GDM1 (cell line): ENCODE data around the gene CRISPLD2.

ENCODE experiments used
- DNase-seq: peaks from one replicate; lab custom pipeline; 2025; lab: John Stamatoyannopoulos, UW

The CRISPLD2 gene

DNA sequence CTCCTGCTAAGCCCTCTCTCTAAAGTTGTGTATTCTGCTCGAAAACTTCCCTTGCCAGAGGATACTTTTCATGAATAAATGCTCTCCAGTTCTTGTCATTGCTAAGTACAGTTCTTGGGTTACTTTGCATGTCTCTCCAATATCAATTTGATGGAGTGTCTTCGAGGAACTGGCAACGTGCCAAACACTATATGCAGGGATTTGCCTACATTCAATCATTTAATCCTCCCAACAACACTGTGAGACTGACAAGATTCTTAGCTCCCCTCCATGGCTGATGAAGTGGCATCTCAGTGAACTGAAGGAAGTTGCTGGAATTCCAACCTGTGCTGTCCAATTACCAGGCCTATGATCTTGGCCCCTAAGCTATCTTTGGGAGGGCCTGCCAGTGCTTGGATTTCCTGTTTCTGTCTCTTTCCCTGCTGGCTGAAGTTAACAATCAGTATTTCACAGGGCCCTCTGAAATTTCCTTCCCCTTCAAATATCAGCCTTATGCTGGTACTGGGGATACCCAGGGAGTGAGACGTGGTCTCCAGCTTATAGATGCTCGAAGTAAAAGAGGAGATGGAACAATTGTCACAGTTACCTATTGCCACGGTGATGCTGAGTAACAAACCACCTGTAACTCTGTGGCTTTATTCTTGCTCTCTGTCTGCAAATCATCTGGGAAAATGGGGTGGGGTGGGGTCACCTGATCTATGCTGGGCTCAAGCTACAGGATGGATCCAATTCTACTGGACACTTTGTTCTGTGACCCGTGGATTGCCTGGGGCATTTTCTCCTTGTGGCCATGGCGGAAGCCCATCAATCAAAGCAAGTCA is 19.4 kb upstream of the CRISPLD2 start:
- no peak for DNase-seq

GRCh38 chr16:84803146-84803545 is 16.6 kb upstream of the CRISPLD2 start:
- DNase-seq, result no peak

DNA sequence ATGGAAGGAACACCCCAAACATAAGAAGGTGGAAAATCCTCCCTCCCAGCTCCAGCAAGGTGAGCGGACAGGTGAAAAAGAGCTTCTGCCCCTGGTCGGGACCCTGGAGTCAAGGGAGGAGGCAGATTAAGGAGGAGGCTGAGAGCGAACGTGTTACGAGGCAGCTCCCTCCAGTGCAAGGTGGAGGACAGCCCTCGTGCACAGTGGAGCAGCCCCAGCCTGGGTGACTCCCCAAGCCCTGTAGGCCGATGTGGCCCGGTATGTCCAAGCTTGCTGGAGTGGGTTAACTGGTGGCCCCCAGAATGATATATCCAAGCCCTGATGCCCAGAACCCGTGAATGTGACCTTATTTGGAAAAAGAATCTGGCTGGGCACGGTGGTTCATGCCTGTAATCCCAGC is 15.5 kb upstream of the CRISPLD2 start:
- no peak for DNase-seq

DNA sequence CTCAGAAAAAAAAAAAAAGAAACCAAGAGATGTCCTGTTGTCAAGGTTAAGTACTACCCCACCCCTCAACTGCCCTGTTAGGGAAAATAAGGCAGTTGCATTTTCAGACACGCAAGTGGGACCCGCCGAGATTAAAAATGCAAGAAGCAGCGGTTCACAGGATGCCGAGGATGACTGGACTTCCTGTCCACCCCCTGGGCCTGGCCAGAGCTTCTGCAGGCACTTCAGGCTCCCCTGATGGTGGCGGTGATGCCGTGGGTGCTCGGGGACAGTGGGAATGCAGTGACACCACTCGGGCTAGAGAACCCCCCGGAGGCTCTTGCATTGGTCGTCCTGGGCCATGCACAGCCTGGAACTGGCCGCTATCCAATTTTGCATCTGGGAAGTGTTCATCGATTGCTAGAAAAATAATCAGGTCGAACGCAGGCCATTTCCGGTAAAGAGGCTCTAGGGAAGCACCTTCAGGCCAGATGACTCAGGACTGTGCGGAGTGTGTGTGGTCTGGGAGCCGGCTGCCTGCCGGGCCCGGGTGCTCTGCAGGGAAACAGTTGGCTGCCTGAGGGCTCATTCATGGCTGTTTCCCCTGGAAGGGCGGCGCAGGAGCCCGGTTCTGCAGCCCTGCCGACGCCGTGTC is 13.4 kb upstream of the CRISPLD2 start:
- no peak for DNase-seq

GRCh38 chr16:84806890-84807258 is 12.9 kb upstream of the CRISPLD2 start:
- no peak for DNase-seq

DNA sequence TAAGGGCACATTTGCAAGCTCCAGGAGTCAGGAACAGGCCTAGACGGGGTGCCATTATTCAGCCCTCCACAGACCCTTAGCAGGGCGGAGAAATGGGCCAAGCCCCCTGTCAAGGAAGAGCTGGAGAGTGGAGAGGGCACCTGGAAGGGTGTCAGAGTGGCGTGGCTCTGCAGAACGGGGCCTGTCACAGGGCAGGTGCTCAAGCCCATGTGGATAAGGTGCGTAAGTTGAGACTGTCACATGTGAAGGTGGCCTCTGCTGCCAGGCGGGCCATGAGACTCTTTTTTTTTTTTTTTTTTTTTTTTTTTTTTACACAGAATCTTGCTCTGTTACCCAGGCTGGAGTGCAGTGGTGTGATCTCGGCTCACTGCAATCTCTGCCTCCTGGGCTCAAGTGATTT is 12.0 kb upstream of the CRISPLD2 start:
- no peak for DNase-seq

DNA sequence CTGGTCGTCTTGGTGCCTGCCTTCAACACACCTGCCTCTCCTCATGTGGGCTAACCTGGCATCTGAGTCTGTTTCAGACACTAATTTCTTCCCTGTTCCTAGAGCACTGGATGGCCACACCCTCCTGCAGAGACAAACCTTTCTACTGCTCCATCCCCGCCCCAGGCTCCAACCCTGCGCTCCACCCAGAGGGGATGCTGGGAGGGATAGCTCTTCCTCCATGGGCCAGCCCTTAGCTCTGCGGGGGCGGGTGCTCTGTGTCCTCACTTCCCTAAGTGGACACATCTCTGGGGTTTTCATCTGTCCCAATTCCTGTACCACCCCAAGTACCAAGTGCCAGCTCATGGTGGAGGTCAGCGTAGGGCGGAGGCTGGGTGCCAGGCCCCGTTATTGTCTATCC is 11.0 kb upstream of the CRISPLD2 start:
- DNase-seq, result no peak

GRCh38 chr16:84810518-84811273 is 9.1 kb upstream of the CRISPLD2 start:
- no peak for DNase-seq

- DNase-seq, result no peak
These were observed 8.3 kb upstream of the CRISPLD2 start for GRCh38 chr16:84811529-84811928.

GRCh38 chr16:84813141-84813934 is 6.4 kb upstream of the CRISPLD2 start:
- no peak for DNase-seq

GRCh38 chr16:84815462-84815861 is 4.3 kb upstream of the CRISPLD2 start:
- no peak for DNase-seq

- DNase-seq, result no peak
These were observed 3.8 kb upstream of the CRISPLD2 start for GRCh38 chr16:84816023-84816422.

GRCh38 chr16:84816485-84816884 is 3.3 kb upstream of the CRISPLD2 start:
- DNase-seq, result no peak

- no peak for DNase-seq
These were observed 2.6 kb upstream of the CRISPLD2 start for GRCh38 chr16:84817206-84817605.

DNA sequence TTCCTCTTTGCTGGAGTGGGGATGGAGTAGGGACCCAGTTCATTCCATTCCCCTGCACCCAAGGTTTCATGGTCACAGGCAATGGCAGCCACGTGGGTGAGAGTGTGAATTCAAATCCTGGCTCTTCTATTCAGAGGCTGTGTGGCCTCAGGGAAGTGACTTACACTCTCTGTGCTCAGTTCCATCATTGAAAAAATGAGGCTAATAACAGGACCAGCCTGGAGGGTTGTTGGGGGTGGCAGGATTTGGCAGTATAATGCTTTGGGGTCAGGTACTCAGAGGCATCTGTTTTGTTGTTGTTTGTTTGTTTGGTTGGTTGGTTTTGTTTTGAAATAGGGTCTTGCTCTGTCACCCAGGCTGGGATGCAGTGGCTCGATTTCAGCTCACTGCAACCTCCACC is 2.2 kb upstream of the CRISPLD2 start:
- DNase-seq, result no peak

DNA sequence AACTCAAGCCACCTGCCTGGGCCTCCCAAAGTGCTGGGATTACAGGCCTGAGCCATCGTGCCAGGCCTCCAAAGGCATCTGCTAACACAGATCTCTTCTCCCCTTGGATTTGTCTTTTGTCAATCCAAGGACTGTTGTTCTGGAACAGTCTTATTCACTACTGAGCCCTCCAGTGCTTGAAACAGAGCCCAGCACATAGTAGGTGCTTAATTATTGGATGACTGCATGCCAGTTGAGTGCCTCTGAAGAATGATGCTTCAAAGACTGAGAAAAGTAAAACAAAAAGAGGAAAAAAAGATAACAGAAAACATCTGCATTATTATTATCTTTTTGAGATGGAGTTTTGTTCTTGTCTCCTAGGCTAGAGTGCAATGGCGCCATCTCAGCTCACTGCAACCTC is 1.7 kb upstream of the CRISPLD2 start:
- no peak for DNase-seq

DNA sequence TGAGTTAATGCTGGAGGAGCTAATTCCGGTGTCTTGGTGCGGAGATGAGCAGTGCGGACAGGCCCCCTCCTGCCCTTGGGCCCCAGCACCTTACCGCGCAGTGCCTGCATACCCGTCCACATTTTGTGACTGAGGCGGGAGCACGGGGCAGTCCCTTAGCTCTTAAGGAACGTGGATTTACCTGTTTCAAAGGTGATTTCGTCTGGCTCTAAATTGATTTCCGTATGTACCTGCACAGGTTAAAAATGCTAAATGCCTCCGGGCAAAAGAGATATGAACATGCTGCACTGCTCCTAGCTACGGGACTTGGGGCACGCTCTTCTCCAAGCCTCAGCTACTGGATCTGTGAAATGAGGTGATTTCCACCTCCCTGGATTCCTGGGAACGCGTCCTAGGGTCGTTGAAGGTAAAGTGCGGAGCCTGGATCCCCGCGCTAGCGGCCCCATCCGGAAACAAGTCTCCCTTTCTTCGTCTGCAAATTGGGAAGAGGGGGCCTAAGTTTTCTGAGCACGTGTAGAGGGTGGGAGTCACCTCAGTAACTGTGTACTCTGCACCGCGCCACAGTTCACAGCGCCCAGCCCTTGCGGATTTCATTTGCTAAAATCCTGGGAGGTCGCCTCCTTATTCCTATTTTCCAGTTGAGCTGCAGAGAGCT is 669 bp upstream of the CRISPLD2 start:
- no peak for DNase-seq

- DNase-seq, result no peak
These were observed 510 bp downstream of the CRISPLD2 start for GRCh38 chr16:84820305-84820684.

GRCh38 chr16:84820771-84821170 is 986 bp downstream of the CRISPLD2 start:
- no peak for DNase-seq

GRCh38 chr16:84821179-84821578 is 1.4 kb downstream of the CRISPLD2 start:
- DNase-seq, result no peak
